Measurements from ENCODE around the gene LRRC73.
"Not testable (repeated sequence)": the region's sequence is repeated elsewhere in the genome, so short reads cannot be mapped to it uniquely, and the experiment has no call there.

LRRC73 gene

DNA sequence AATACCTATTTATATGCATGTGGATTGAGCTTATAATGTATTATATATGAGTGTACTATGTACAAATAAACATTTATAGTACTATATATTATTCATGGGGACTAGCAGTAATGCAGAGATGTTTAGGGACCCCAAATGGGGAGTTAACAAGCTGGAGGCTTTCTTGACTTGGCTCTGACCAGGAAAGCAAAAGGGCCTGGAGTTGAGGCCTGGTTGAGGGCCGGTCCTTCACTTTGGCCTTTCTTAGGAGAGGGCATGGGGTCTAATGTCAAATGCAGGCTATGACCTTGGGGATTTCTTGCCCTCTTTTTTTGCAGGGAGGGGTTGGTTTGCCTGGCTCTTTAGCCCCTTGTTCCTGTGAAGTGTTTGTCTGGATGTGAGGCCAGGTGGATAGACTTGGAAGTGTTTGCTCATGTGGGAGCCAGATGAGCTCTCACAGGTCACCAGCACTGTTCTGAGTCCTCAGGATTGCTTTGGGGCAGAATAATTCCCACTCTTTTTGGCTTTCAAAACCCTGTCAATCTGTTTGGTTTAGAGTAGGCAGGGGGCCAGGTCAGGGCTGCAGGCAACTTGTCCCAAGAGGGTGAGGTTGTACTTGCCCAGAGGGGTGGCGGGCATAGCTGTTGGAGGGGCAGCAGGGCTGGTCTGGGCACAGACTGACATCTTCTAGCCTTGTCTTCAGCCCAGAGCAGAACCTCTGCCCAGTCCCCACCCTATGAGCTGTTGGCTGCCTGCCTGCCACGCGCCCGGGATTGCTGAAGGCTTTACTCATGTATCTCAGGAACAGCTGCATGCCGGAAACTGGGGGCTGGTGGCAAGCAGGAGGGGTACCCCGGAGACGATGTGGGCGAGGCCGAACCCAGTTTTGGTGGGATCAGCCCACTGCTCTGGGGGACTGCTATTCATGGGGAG lies 18.1 kb downstream of the LRRC73 start:
- DNase-seq = peak; percentile 89

DNA sequence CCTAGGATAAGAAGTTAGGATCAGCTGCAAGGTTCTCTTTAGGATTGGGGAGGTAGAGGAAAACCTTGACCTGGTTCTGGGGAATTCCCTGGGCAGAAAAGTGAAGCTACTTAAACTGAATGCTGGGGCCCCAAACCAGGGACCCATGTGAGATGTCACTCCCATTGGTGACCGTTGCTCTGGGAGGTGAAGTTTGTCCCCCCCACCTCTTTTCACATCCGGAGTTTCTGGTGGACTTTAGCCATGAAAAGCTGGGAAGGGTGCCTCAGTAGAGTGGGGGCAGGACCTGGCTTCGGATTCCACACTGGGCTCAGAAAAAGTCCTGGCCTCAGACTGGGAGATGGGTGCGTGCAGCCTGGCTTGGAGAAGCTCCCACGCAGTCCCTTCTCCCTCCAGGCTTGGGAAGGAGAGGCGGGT lies 19.6 kb downstream of the LRRC73 start:
- no peak for DNase-seq

DNA sequence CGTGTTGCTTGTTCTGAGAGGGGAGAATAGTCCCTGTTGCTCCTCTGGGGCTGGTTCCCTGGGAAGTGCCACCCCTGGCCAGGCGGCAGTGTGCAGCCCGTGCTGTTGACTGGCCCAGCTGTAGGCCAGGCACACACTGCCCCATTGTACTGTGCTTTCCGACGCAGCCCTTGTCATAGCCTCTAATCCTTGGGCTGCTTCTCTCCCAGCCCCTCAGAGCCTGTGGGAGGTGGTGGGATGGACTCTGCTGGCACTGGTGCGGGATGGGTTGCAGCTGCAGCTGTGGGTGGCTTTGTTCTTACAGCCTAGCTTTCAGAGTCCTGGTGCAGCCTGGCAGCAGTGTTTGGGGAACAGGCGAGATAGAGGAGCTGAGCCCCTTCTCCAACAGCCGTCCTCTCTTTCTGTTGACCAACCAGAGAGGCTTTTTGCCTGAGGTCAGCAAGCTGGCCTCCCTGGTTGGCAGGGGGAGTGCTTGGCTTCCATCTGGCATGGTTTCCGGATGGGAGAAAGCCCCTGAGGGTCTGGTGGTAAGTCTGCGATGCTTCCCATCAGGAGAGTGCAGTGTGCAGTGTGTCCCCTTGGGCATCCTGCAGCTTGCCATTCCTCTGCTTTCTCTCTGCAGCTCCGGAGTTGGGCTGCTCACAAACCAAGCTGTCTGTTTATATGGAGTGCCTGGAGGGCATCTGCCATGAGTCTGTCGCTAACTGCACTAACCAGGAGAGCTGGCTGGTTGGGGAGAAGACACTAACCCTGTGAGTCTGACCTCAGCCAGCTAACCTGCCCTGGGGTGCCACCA lies 20.7 kb downstream of the LRRC73 start:
- no peak for DNase-seq

DNA sequence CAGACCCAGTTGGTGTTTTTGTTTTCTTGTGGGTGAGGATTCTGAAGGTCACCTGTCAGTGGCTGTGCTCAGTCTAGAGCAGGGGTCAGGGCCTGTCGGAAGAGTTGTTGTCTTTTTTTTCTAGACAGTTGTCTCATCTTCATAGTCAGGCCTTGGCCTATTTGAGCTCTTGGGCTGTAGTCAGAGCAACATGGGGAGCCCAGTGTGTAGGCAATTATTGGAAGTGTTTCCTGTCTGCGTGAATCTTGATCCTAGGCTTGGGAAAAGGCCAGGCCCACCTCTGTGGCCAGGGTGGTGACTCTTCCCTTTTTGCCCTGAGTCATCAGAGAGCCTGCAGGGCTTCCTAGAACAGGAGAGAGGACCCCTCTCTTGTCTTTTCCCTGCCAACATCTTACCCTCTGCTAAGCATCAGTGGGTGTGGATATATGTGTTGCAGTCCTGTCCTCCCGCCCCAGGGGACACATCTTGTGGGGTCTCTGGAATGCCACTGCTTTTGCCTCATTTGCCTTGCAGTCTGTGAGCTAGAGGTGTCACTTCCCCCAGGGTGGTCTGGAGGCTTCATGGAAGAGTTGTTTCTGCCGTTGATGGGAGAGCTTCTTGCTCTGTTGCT lies 21.4 kb downstream of the LRRC73 start:
- peak; percentile 73 for DNase-seq

DNA sequence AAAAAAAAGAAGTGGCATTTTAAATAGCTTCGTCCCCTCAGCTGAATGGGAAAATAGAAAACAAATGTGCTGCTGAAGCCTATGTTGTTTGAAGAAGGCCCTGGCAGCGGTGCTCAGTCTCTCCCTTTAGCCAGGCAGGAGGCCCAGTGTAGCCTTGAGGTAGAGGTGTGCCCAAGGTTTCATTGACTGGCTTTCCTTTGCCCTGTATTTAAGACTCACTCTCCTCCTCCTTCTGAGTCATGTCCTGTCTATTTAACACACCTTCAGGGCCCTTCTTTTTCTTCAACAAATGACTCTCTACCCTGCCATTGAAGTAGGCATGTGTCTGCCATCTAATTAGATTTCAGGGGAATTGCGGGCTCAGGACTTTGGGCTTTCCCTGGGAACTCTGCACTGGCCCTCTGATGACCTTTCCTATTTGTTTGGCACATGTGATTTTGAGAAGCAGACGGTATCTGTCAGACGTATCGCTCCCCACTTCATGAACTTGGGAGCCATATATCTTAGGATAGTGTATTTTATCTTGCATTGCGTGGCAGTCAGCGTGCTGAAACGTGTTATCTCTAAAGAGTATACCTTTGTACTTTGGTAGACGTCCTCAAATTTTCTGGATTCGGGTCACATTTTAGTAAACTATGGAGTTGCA lies 28.4 kb downstream of the LRRC73 start:
- no peak for DNase-seq

DNA sequence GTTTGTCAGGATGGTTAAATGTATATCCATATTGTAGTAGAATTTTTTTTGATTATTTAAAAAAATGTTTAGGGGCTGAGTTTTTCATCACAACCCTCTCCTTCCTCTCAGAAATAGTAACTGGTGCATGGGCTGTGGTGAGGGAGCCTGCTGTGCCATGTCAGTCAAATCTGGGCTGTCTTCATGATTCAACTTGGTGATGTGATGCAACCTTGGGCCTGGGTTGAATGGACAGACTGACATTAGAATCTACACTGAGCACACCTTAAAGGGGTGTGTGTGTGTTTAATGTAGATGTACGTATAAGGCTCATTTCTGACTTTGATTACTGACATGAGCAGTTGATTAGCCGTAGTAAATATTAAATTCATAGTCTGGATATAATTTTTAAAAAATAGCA lies 29.1 kb downstream of the LRRC73 start:
- no peak for DNase-seq

DNA sequence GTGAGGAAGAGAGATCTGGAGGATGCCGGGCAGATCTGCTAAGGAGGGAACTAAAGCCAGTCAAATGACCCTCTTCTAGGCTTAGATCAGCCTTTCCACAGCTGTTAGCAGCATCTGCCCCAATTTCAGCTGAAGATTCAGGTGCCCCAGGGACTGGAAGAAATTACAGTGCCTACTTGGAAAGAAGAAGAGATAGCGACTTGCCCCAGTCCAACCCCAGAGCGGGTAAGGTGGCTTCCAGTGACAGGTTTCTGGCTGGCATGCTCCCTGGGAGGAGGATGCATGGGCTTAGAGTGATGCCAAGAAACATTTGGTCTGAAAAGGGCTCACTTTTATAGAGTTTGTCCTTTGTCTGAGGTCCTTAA lies 32.2 kb downstream of the LRRC73 start:
- DNase-seq = no peak

DNA sequence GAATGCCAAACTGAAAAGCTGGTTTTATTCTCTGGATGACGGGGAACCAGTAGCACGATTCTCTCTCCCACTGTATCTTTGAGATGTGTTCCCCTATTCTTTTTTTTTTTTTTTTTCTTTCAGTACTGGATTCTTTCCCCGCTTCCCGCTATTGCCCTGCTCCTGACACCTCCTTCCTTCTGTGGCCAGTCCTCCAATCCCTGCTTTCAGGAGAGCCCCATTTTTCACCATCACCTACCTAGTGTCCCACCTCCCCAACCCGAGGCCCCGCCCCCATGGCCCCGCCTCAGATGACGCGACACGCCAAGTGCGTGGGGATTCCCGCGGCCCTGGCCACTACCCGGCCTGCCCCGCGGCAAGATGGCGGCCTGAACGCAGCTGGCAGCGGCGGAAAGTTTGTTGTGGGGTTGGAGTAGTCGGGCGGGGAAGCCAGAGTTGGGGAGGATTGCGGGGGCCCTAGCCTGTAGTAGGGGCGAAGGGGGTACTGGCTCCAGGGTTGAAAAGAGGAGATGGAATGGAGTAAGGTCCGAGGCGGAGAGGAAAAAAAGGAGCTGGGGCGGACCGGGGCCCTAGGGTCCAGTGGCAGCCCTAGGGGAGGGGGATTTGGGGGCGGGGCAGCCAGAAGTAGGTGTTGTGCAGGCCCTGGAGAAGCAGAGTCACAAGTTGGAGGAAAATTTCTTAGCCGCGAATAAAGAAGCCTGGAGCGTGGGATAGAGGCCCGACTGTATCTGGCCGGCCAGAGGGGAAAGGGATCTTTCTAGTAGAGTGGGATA lies 32.7 kb downstream of the LRRC73 start, which contains the start of gene TJAP1:
Gene TJAP1 (plus strand): TSS at position 336 of the 773 bp plus-strand sequence. CDS start 21,432 bp downstream, outside the sequence.
- DNase-seq = peak; percentile 90

DNA sequence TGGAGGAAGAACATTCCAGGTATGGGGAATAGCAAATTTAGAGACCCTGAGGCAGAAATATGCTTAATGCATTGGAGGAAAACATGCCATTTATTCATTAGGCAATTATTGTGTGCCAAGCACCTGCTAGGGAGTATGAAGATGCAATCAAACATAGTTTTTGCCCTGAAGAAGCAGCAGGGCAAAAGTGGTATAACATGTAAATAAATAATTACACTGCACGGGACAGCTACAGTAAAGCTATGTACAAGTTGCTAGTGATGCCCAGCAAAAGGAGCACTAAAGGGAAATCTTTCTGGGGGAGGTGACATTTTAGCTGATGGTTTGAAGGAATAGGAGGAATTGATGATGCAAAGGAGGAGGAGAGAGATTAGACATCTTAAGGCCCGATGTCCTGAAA lies 33.4 kb downstream of the LRRC73 start:
- no peak for DNase-seq

DNA sequence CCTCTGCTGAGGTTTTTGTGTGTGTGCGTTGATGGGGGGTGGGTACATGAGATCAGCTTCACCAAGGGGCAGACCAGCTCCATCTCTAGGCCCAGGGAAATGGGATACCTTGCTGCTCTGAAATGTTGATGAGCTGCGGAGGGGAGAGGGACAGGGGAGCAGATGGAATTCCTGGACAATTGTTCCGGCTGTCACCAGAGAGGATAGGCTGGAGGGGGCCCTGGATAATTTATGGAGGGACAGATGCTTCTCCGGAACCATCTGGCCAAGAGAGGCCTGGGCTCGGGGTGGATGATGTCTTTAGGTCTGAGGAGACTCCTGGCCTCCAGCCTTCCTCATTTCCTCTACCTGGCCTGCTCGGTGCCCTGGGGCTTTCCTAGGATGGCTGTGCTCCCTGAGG lies 34.6 kb downstream of the LRRC73 start:
- DNase-seq = no peak

DNA sequence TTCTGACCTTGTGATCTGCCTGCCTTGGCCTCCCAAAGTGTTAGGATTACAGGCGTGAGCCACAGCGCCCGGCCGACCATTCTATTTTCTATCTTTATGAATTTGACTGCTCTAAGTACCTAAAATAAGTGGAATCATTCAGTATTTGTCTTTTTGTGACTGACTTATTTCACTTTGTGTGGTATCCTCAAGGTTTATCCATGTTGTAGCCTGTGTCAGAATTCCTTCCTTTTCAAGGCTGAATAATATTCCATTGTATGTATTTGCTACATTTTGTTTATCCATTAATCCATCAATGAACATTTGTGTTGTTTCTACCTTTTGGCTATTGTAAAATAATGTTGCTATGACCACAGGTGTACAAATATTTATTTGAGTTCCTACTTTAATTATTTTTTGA lies 37.6 kb downstream of the LRRC73 start:
- DNase-seq = no peak

DNA sequence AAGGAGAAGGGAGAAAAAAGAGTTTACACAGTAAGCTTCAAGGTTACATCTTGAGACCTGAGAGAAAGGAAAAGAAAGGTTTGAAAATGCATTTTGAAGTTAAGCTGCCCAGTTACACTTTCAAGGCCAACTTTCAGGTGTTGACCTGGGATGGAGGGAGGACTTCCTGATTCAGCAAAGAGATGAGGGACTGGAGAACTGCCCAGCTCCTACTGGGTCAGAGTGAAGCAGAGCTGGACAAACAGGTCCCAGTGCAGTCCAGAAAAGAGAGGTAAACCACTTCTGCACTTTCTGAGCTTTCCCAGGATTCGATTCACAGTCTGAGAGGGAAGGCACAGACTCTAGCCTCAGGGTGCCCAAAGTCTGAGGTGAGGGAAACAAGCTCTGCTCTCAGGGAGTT lies 38.7 kb downstream of the LRRC73 start:
- no peak for DNase-seq

DNA sequence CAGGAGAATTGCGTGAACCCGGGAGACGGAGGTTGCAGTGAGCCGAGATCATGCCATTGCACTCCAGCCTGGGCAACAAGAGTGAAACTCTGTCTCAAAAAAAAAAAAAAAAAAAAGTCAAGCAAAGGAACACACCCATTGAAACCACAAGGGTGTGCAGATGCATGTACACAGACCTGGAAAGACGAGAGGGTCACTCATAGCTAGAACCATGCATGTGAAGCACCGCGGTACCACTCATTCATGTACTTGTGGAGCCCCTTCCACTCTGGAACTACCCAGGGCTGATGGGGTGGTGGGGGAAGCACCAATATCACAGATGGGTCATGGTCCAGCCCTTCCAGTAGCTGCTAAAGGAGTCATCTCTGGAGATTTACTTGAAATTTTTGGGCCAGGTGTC lies 40.2 kb downstream of the LRRC73 start:
- DNase-seq = no peak

DNA sequence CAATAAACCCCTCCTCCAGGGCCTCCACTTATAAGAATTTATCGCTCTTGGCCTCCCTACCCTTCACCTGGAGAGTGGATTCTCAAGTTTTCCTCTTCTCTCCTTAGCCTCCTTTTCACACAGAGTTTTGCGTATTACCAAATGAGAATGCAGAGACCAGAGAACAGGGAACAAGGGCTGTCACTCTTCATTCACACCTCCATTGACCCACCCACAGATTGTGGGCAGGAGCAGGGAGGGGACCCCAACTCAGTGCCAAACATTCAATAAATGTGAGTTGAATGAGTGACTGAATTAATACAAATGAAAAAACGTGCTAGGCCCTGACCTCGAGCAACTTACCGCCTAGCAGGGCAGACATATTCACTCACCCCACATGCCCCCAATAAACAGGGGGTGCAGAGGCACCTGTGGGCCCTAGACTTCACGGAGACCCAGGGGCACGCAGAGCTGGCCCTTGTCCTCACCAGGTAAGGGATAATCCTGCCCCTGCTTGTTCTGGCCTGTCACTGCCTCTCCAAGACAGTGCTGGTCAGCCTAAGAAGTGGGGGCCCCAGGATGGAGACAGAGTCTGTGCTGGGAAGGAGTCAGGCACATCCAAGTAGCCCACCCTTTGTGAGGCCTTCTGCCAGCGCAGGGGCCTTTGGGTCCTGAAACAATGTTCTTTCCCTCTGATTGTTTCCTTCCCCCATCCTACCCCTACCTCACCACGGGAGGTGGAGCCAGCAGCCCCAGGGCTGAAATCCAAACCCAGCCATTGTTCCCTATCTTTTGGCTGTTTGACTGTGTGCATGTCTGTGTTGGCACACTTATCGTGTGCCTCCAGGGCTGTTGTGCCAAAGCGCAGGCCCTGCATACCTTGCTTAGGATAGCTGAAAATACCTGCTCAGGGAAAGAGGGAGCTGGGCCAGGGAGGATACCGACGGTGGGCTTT lies 41.1 kb downstream of the LRRC73 start:
- no peak for DNase-seq

DNA sequence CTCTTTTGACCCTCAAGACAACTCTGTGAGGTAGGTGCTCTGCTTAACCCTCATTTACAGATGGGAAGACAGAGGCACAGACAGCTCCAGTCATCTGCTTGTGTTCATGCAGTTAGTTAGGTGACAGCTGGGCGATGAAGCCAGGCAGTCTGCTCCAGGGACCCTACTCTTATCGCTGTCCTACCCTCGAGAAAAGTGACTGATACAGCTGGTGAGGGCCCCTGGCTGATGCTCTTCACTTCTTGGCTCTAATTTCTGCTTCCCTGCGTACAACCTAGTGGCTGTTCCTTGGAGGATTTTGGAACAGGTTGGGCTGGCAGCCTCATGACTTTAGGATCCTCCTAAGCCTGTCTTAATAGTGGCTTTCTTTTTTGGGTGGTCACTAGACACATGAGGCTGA lies 41.9 kb downstream of the LRRC73 start:
- no peak for DNase-seq

DNA sequence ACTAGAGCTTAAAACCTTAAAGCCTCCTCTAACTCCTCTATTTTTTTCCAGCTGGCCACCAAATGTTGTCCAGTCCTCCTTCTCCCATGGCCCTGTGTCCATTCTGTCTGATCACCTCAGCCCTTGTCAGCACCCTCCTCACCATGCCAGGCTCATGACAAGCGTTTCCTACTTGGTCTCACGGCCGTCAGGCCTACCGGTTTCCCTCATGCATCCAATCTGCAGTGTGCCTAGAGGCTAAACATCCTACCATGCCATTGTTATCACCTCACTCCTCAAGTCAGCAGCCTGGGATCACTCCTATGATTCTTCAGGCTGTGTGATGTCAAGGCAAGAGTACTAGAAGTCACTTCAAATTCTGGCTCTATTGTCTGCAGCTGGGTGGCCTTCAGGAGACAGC lies 42.4 kb downstream of the LRRC73 start:
- DNase-seq = no peak

DNA sequence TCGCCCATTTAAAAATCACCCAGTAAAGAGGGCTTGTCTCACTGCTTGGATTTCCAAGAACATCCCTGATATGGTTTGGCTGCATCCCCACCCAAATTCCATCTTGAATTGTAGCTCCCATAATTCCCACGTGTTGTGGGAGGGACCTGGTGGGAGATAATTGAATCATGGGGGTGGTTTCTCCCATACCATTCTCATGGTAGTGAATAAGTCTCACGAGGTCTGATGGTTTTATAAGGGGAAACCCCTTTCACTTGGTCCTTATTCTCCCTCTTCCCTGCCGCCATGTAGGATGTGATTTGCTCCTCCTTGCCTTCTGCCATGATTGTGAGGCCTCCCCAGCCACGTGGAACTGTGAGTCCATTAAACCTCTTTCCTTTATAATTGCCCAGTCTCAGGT lies 42.9 kb downstream of the LRRC73 start:
- DNase-seq = not testable (repeated sequence)

DNA sequence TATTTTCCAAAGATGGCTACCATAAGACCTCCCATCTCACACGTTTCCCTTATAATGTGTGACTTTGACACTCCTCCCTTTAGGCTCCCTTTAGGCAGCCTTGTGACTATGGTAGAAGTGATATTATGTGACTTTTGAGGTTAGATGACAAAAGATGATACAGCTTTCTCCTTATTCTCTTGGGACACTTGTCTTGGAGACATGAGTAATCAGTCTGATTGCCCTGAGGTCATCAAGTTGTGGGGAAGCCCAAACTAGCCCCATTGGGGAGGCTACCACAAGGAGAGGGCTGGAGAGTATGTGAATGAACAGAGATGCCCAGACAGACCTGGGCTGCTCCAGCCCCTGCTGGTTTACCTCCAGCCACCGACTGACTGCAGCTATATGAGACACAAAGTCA lies 44.2 kb downstream of the LRRC73 start:
- no peak for DNase-seq

DNA sequence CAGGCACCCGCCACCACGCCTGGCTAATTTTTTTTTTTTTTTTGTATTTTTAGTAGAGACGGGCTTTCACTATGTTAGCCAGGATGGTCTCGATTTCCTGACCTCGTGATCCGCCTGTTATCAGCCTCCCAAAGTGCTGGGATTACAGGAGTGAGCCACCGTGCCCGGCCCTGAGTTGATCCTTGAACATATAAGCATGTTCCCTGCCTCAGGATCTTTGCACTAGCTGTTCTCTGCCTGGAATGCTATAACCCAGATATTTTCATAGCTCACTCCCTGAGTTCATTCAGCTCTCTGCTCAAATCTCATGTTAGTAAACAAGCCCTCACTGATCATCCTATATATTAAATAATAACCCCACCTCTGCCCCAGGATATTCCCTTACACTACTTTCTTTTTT lies 45.8 kb downstream of the LRRC73 start:
- no peak for DNase-seq

DNA sequence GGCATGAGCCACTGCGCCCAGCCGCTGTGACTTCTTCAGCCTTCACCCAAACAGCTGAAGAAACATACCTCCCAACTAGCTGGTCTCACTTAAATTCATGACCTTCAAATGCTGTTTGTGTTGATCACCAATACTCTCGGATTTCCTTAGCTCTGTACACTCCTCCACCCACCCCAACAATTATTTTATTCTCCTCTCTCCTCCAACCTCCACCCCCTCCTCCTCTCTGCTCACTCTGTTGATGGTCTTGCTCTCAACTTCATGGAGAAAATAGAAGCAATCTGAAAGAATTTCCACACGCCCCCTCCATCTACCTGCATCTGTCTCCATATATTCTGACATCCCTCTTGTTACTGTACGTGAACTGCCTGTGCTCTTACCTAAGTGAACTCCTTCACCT lies 48.2 kb downstream of the LRRC73 start:
- no peak for DNase-seq

DNA sequence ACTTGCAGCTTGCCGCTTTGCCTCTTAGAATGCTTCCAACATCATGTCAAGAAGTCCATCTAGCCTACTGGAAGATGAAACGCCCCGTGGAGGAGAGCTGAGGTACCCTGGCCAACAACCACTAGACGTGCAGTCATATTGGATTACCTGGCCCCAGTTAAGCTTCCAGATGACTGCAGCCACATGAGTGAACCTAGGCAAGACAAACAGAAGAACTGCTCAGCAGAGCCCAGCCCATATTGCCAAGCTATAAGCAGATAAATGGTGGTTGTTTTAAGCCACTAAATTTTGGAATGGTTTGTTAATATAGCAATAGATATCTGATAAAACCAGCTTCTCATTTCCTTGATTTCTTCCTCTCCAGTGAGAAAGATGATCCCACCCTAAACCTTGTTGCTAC lies 50.1 kb downstream of the LRRC73 start:
- DNase-seq = no peak

Data from EL (cell line).